ENCODE results near the gene ADM. TPM values are rescaled to one million over a fixed set of nuclear protein-coding genes. Genes with fewer than 3 reads are reported as not detected.

Gene ADM
- total RNA-seq, 1 donor from 2014 or later = 239 TPM

GRCh38 chr11:10354389-10354788 is 49.5 kb downstream of the ADM start:
- DNase-seq (ENCODE audit: extremely low spot score, unreplicated experiment) = no peak
- H3K4me3 Mint-ChIP-seq (ENCODE audit: unreplicated experiment) = no peak overlapping the region
- H3K36me3 Mint-ChIP-seq (ENCODE audit: unreplicated experiment) = no peaks in the 10 kb centered on the region
- H3K9me3 Mint-ChIP-seq (ENCODE audit: unreplicated experiment) = peaks cover 5% of the 10 kb centered on the region
- H3K4me1 Mint-ChIP-seq (ENCODE audit: unreplicated experiment) = peaks cover 16% of the 10 kb centered on the region
- H3K27me3 Mint-ChIP-seq (ENCODE audit: unreplicated experiment) = no peaks in the 10 kb centered on the region
- TF ChIP-seq CTCF (IDR thresholded peaks at IDR 0.05) = no peak
- no peak overlapping the region for H3K27ac Mint-ChIP-seq (ENCODE audit: unreplicated experiment)

DNA sequence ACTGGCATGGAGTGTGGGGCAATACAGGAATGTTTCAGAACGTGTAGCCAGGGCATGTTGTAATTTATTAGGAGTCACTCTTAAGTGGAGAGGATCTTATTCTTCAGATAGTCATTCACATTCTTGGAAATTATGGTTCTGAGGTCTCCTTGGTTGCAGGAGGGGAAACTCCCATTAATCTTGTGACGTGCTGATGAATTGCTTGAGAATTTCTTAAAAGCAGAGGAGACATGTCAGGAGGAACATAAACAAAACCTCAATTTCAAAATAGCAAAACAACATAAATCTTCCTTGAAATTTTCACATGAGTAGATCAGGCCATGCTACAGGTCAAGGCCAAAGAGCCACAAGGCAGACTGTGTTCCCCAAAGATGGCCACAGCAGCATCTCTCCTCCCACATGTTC is 50.4 kb downstream of the ADM start:
- H3K4me1 Mint-ChIP-seq (ENCODE audit: unreplicated experiment) = peaks cover 16% of the 10 kb centered on the region
- peaks cover 9% of the 10 kb centered on the region for H3K9me3 Mint-ChIP-seq (ENCODE audit: unreplicated experiment)
- no peak for DNase-seq (ENCODE audit: extremely low spot score, unreplicated experiment)
- no peak for TF ChIP-seq CTCF (IDR thresholded peaks at IDR 0.05)
- no peaks in the 10 kb centered on the region for H3K27me3 Mint-ChIP-seq (ENCODE audit: unreplicated experiment)
- H3K36me3 Mint-ChIP-seq (ENCODE audit: unreplicated experiment) = no peaks in the 10 kb centered on the region
- H3K4me3 Mint-ChIP-seq (ENCODE audit: unreplicated experiment) = no peak overlapping the region
- H3K27ac Mint-ChIP-seq (ENCODE audit: unreplicated experiment) = no peak overlapping the region

- TF ChIP-seq CTCF (IDR thresholded peaks at IDR 0.05) = no peak
- no peak for DNase-seq (ENCODE audit: extremely low spot score, unreplicated experiment)
- no peaks in the 10 kb centered on the region for H3K36me3 Mint-ChIP-seq (ENCODE audit: unreplicated experiment)
- no peak overlapping the region for H3K27ac Mint-ChIP-seq (ENCODE audit: unreplicated experiment)
- peaks cover 13% of the 10 kb centered on the region for H3K4me1 Mint-ChIP-seq (ENCODE audit: unreplicated experiment)
- H3K4me3 Mint-ChIP-seq (ENCODE audit: unreplicated experiment) = no peak overlapping the region
- no peaks in the 10 kb centered on the region for H3K27me3 Mint-ChIP-seq (ENCODE audit: unreplicated experiment)
- peaks cover 4% of the 10 kb centered on the region for H3K9me3 Mint-ChIP-seq (ENCODE audit: unreplicated experiment)
These were observed 51.3 kb downstream of the ADM start for GRCh38 chr11:10356161-10356560.

Other genes with a start within 250 kb of the ADM start
- 65.2 and 80.0 TPM in 2 replicates for gene SBF2, start 10.9 kb upstream of the ADM start, total RNA-seq
- 5.3 and 6.2 TPM in 2 replicates for gene AMPD3, start 150.2 kb downstream of the ADM start, total RNA-seq
- gene RNF141, start 236.1 kb downstream of the ADM start, total RNA-seq = 28.7 and 30.0 TPM in 2 replicates

Data from osteocyte (in vitro differentiated cells).